Activated CD8-positive, alpha-beta memory T cell treated with anti-CD3 and anti-CD28 coated beads, Interleukin-2, amount 50 U/mL, for 48 hours (primary cell): ENCODE results near the gene PTBP3.
"Not testable (repeated sequence)": the region's sequence is repeated elsewhere in the genome, so short reads cannot be mapped to it uniquely, and the experiment has no call there.

Experiments used
- DNase-seq: peaks from one replicate; pipeline ENCODE4 v3.0.0-alpha.2; 2020

The PTBP3 gene

DNA sequence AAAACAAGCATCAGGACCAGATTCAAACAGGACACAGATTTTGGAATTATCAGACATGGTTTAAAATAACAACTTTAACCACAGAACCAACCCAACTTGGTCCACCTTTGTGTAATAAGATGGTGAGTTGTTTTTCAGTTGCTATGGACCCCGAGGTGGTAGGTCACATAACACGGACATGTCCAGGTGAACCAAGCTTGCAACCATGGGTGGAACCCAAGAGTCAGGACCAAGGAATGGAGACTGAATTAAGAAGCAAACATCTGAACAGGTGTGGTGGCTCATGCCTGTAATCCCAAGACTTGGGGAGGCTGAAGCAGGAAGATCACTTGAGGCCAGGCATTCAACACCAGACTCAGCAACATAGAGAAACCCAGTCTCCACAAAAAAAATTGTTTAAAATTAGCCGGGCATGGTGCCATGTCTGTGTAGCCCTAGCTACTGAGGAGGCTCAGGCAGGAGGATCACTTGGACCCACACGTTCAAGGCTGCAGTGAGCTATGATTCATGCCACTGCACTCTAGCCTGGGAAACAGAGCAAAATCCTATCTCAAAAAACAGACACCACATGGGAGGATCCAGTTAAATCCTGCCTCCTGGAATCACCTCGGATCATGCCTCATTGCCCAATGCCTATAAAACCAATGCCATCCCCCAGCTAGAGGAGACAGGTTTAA lies 10.6 kb downstream of the PTBP3 start:
- no peak for DNase-seq

- DNase-seq = no peak
These were observed 17.0 kb downstream of the PTBP3 start for GRCh38 chr9:112316258-112316943.

DNA sequence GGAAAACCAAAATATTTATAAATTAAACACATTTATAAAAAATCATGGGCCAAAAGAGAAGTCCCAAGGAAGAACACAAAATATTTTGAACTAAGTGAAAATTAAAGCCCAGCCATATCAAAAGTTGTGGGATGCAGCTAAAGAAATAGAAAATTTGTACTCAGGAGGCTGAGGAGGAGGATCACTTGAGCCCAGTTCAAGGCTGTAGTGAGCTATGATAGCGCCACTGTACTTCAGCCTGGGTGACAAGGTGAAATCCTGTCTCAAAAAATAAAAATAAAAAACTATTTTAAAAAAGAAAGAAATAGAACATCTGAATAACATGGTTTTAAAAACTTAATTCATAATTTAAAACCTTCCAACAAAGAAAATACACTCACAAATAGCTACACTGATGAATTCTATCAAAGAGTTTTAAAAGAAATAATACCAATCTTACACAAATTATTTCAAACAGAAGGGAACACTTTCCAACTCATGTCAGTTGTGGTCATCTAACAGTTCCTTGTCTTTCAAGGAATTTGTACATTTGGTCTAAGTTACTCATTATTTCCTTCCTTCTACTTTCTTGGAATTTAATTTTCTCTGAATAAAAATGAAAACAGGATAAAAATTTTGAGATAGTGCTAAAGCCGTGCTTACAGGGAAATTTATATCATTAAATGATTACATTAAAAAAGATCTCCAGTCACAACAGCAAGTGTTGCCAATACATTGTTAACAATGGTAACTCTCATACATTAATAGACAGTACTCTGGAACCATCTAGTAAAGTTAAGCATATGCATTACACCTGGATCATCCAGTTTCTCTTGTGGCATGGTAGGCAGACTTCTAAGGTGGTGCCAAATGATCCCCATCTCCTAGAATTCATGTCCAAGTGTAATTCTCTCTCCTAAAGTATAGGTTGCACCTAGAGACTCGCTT lies 17.8 kb downstream of the PTBP3 start:
- no peak for DNase-seq

- no peak for DNase-seq
These were observed 21.3 kb downstream of the PTBP3 start for GRCh38 chr9:112312139-112312538.

DNA sequence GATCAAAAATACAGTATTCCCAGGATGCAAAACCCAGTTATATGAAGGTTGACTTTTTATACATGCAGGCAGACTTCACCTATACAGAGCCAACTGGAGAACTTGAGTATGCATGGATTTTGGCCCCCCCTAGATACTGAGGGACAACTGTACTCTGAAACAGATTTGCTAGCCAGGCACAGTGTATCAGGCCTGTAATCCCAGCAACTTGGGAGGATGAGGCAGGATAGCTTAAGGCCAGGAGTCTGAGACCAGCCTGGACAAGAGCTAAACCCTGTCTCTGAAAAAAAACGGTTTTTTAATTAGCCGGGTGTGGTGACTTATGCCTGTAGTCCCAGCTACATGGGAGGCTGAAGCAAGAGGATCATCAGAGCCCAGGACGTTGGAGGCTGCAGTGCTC lies 21.9 kb downstream of the PTBP3 start:
- DNase-seq = no peak

GRCh38 chr9:112310826-112311225 lies 22.6 kb downstream of the PTBP3 start:
- DNase-seq = no peak

DNA sequence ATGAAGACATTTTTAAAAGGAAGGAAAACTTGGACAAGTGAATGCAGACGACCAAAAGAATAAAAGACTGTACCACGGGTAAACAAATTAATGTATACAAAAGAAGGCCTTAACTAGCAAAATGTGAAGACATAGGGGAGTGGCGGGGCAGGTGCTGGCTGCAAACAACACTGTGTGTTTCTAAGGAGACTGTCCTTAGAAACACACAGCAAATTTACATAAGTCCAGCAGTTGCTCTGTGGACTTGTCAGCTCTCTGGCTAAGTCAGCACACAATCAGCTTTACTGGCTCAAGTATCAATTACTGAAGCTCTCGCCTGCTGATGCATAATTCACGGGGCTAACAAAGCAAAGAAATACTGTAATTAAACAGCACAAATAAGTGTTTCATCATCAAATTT lies 24.8 kb downstream of the PTBP3 start:
- no peak for DNase-seq

DNA sequence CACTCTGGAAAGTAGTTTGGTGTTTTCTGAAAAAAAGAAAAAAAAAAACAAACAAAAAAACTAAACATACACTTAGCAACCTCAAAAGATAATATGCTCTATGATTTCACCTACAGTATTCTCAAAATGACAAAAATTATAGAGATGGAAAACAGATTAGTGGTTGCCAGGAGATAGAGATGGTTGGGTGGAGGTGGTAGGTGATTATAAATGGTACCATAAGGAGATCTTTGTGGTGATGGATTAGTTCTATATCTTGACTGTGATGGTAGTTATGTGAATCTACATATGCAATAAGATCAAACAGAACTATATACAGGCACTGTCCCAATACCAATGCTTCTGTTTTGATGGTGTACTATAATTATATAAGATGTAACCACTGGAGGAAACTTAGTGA lies 32.0 kb downstream of the PTBP3 start:
- no peak for DNase-seq

DNA sequence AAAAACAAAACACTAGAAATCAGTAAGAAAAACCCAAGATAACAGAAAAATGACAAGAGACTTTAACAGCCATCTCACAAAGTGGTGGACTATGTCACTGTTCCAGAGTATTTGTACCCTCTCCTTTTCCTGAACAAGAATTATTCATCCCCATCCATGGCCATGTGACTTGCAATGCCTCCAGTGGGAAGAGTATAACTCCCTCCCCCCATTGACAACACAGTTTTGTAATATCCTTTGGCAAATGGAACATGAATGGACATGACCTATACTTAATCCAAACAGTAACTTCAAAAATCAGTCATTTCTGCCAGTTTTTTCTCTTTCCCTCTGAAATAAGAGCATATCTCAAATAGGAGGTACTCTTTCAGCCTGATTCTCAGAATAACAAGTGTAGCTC lies 33.9 kb downstream of the PTBP3 start:
- no peak for DNase-seq

DNA sequence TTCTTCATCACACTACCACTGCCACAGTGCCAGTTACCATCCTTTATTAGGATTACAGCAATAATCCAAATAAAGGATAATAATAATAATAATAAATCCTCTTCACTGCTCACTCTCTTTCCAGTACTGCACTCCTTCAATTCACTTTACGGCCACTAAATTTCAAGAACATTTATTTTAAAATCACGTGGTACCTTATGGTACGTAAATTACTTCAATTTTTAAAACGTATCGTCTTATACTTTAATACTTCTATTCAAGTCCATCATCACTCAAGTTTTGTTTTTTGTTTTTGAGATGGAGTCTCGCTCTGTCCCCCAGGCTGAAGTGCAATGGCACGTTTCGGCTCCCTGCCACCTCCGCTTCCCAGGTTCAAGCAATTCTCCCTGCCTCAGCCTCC lies 36.5 kb downstream of the PTBP3 start:
- no peak for DNase-seq

- no peak for DNase-seq
These were observed 38.2 kb downstream of the PTBP3 start for GRCh38 chr9:112295174-112295573.

GRCh38 chr9:112288029-112288428 lies 45.4 kb downstream of the PTBP3 start:
- no peak for DNase-seq

DNA sequence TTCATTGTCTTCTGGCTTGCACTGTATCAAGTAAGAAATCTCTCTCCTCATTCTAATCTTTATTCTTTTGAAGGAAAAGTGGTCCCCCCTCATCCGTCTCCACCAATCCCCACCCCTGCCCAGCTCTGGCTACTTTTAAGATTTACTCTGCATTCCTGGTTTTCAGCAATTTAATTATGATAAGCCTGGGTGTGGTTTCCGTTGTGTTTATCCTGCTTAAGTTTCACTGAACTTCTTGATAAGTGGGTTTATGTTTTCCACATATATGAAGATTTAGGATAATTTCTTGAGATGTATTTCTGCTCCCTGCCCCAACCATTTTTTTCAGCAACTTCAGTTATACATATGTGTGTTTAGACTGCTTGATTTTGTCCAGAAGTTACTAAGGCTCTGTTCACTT lies 46.5 kb downstream of the PTBP3 start:
- DNase-seq = no peak

GRCh38 chr9:112285056-112285455 lies 48.4 kb downstream of the PTBP3 start:
- DNase-seq = no peak

DNA sequence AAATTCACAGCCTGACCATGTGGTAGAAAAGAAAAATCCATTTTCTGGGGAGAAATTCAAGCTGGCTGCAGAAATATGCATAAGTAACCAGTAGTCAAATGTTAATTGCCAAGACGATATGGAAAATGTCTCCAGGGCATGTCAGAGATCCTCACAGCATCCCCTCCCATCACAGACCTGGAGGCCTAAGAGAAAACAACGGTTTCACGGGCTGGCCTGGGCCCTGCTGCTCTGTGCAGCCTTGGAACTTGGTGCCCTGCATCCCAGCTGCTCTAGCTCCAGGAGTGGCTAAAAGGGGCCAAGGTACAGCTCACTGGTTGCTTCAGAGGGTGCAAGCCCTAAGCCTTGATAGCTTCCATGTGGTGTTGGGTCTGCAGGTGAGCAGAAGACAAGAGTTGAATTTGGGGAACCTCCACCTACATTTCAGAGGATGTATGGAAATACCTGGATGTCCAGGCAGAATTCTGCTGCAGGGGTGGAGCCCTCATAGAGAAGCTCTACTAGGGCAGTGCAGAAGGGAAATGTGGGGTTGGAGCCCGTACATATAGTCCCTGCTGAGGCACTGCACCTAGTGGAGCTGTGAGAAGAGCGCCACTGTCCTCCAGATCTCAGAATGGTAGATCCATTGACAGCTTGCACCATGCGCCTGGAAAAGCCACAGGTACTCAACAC lies 49.7 kb downstream of the PTBP3 start:
- no peak for DNase-seq

DNA sequence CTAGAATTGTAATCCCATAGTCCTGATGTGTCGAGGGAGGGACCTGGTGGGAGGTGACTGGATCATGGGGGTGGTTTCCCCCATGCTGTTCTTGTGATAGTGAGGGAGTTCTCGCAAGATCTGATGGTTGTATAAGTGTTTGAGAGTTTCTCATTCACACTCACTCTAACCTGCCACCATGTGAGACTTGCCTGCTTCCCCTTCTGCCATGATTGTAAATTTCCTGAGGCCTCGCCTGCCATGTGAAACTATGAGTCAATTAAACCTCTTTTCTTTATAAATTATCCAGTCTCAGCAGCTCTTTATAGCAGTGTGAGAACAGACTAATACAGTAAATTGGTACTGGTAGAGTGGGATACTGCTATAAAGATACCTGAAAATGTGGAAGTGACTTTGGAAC lies 50.6 kb downstream of the PTBP3 start:
- DNase-seq = not testable (repeated sequence)

DNA sequence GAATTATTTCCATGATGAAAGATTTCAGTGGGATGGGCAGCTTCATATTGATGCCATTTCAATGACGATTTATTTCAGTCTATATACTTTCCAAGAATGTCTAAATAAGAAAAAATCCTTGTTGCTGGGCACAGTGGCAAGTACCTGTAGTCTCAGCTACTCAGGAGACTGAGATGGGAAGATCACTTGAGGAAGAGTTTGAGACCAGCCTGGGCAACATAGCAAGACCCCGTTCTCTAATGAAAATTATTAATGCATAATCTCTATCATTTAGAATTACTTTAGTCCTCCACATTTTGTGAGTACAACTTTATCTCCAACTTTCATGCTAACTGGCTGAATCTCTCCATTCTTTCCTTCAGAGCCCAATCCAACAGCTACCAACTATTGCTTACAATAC lies 52.5 kb downstream of the PTBP3 start:
- DNase-seq = no peak

DNA sequence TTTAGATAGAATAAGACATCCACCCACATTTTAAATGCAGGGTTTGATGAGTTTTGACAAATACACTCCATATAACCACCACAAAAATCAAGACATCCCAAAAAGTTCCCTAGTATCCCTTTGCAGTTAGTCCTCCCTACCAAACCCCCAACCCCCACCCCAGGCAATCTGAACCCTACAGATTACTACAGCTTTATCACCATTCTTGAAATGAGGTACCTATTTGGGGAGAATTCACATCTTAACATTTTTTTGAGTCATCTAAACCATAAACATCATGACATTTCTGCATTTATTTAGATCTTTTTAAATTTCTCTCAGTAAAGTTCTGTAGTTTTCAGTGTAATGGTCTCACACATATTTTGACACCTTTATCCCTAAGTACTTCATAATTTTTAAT lies 53.9 kb downstream of the PTBP3 start:
- DNase-seq = no peak

DNA sequence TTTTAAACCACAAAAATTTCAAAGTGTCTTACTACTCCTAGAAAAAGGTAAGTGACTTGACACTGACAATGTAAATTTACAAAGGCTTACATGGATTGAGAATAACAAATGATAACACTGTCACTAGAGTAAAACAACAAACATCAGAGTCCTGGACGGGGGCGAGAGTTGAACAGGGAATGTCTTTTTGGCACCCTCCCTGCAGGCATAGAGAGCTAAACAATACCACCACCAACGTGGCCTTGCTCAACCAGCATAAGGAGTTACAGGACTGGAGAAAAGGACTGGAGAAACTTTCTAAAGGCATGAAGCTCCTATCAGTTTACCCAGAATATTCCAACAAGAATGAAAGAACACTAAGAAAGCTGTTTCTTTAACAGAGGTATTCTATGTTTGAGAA lies 55.3 kb downstream of the PTBP3 start:
- no peak for DNase-seq

DNA sequence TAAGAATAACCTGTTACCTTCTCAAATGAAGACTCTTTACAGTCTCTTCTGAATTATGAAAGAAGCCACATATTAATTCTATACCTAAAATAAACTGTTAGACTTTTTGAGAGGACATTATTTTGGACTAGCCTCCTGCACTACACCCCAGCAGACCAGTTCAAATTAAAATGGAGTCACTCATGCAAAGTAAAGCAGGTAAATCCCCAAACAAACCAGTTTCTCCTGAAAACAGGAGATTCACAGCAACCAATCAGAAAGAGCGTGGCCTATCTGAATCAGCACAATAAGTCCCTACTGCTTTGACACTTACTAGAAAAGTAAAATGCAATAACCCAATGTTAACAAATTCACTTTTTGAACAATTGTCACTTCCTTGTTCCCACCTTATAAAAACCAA lies 58.8 kb downstream of the PTBP3 start:
- no peak for DNase-seq

DNA sequence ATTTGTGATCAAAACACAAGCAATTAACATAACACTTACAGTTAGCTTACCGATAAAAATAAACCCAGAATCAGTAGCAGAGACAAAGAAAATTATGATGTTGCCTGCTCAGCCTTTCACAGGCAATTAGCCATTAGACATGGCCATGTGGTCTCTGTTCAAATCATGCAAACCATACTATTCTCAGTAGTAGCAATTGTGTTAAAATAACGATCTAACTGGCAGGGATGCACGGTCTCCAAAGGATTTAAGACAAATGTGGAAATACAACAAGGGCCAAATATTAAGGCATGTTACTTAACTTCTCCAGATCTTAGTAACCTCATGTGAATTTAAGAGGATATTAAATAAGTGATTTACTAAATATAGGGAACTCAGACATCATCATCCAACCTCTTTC lies 59.5 kb downstream of the PTBP3 start:
- DNase-seq = no peak

GRCh38 chr9:112271466-112272098 lies 61.8 kb downstream of the PTBP3 start:
- no peak for DNase-seq

DNA sequence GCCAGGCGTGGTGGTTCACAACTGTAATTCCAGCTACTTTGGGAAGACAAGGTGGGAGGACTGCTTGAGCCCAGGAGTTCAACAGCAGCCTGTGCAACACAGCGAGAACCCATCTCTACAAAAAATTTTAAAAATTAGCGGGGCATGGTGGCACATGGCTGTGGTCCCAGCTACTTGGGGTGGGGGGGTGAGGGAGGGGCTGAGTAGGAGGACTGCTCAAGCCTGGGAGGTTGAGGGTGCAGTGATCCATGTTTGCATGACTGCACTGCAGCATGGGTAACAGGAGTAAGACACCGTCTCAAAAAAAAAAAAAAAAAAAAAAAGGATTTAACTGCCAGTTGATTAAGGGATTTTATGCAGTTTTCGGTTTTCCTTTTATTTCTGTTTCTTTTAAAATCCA lies 65.0 kb downstream of the PTBP3 start:
- DNase-seq = no peak
